ENCODE measurements around the gene ERG. TPM values are rescaled to one million over a fixed set of nuclear protein-coding genes. Genes with fewer than 3 reads are reported as not detected.

Gene ERG
- total and polyA plus RNA-seq, 2 of the 13 experiments (the other 11 are each of a cell fraction or from before 2014, with no cell fraction given) = not detected

GRCh38 chr21:38359835-38360234 is 138.4 kb downstream of the ERG start:
- POLR2A ChIA-PET = no interaction called here
- H3K27me3 ChIP-seq (ENCODE audit: control insufficient read depth in 1 of 2, insufficient read depth in 2 of 2, low read length in 2 of 2) = no peaks in the 10 kb centered on the region
- ATAC-seq = no peak
- no peak overlapping the region for H3K4me2 ChIP-seq (ENCODE audit: low read depth, low read length)
- no peaks in the 10 kb centered on the region for H4K20me1 ChIP-seq (ENCODE audit: insufficient read depth, low read length)
- no peak overlapping the region for H3K27ac ChIP-seq (ENCODE audit: extremely low read length, insufficient read depth, low read length)
- no peak for TF ChIP-seq CREM (IDR thresholded peaks at IDR 0.05)
- TF ChIP-seq CREM (CRISPR knock-in tag; IDR thresholded peaks at IDR 0.05) = no peak
- no peak for TF ChIP-seq ZNF576 (CRISPR knock-in tag; IDR thresholded peaks at IDR 0.05)
- TF ChIP-seq TSC22D2 (CRISPR knock-in tag; IDR thresholded peaks at IDR 0.05; ENCODE audit: borderline replicate concordance) = no peak
- no peak for TF ChIP-seq EP300 (IDR thresholded peaks at IDR 0.05; ENCODE audit: low read depth in 2 of 2, low read length in 2 of 2)
- no peak for TF ChIP-seq EP300 (CRISPR knock-in tag; IDR thresholded peaks at IDR 0.05; ENCODE audit: borderline replicate concordance)
- TF ChIP-seq ZNF749 (CRISPR knock-in tag; IDR thresholded peaks at IDR 0.05; ENCODE audit: borderline replicate concordance) = no peak
- TF ChIP-seq RAD21 (CRISPR knock-in tag; IDR thresholded peaks at IDR 0.05) = no peak
- TF ChIP-seq ZNF660 (CRISPR knock-in tag; IDR thresholded peaks at IDR 0.05; ENCODE audit: borderline replicate concordance, low read depth) = no peak
- no peak for TF ChIP-seq ZBTB7B (CRISPR knock-in tag; IDR thresholded peaks at IDR 0.05)
- no peak for TF ChIP-seq ZNF703 (CRISPR knock-in tag; IDR thresholded peaks at IDR 0.05; ENCODE audit: borderline replicate concordance)
- no peak for TF ChIP-seq ATRX (CRISPR knock-in tag; IDR thresholded peaks at IDR 0.05; ENCODE audit: borderline replicate concordance)
- TF ChIP-seq RFX3 (CRISPR knock-in tag; IDR thresholded peaks at IDR 0.05) = no peak
- no peak for TF ChIP-seq PATZ1 (CRISPR knock-in tag; IDR thresholded peaks at IDR 0.05)
- TF ChIP-seq ZNF264 (CRISPR knock-in tag; IDR thresholded peaks at IDR 0.05) = no peak
- TF ChIP-seq ARID4A (CRISPR knock-in tag; IDR thresholded peaks at IDR 0.05; ENCODE audit: borderline replicate concordance) = no peak
- no peaks in the 10 kb centered on the region for H3K9me3 ChIP-seq (ENCODE audit: low read length)
- in situ Hi-C loops (cut with HindIII; ENCODE audit: extremely low pct_ligation_motif_present, low pct_unique_long_range_greater_than_20kb) (loop anchor here (25.0 kb wide), 1 partner anchor 648 kb away; no protein-coding TSS in a partner anchor), intact Hi-C loops (cut with micrococcal nuclease; ENCODE audit: unreplicated experiment) (no loop called here)
- H2AFZ ChIP-seq (ENCODE audit: low read length) = no peak overlapping the region
- DNase-seq (ENCODE audit: low spot score) = no peak
- H3K9ac ChIP-seq (ENCODE audit: insufficient read depth, low read depth, low read length) = no peak overlapping the region
- CTCF ChIA-PET (ENCODE audit: low intra/inter-chr PET ratio, low total read pairs) = no interaction called here
- WGBS (ENCODE audit: low lambda C conversion rate) = 18% methylated on average over 7 of the region's 7 CpGs
- BruUV-seq (replicated peaks) = no TSS peak
- H3K4me1 ChIP-seq (ENCODE audit: insufficient read depth, low read length) = no peaks in the 10 kb centered on the region
- no peaks in the 10 kb centered on the region for H3K79me2 ChIP-seq (ENCODE audit: insufficient read depth, low read length)
- no peak overlapping the region for H3K4me3 ChIP-seq (replicated peaks in 1 of 3; ENCODE audit: insufficient read depth in 1 of 3, low read depth in 2 of 3, low read length in 3 of 3)
- FAIRE-seq = no peak
- H3K36me3 ChIP-seq (replicated peaks in 1 of 2; ENCODE audit: control insufficient read depth in 1 of 2, insufficient read depth in 2 of 2, low read length in 2 of 2) = no peaks in the 10 kb centered on the region

All from HepG2 (cell line).